HG02571 (cell line): Measurements from ENCODE around the gene SNCA.

Source experiments
- ATAC-seq: cut with Tn5 transposase; IDR thresholded peaks from one replicate; pipeline ENCODE4 v1.9.1; 2021; ENCODE audit warnings: mild to moderate bottlenecking, moderate library complexity; ENCODE audit not compliant: unreplicated experiment

SNCA gene

DNA sequence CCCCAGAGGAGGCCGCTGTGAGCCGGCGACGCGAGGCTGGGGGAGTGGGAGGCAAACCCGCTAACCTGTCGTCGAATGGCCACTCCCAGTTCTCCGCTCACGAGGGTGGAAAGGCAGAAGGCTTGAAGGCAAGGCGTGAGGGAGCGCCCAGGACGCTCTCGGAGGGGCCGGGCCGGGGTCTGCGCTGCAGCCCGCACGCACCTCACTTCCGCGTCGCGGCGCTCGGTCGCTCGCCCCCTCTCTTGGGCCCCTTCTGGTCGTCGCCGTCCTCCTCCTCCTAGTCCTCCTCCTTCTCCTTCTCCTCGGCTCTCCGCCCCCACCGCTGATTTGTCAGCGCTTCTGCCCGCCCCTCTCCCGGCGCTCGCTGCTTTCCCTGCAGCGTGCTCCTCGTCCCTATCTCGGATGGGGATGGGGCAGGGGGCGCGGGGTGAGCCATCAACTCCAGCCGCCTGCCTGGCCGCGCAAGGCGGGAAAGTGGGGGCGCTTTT lies at the start of gene SNCA:
SNCA (minus strand) TSS at position 265 of the 488 bp plus-strand sequence. CDS start 1,494 bp downstream, outside the sequence.
- ATAC-seq: no peak

DNA sequence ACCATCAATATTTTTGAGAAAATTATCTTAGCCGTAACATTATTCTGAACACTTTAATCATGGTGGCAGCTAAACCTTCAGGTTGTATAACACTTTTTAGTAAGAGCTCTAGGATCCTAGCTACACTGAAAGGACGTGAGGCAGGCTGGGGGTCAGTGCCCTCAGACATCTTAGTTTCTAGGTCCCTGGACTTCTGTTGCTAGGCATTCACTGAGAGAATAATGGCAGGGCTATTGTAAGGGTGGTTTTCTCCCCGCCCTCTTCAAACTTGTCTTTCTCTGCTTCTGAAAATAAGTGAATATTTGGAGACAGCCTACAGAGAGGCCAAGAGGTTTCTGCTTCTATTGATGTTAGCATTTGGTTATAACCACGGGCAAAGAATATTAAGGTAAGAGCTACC lies 42.3 kb upstream of the SNCA start:
- no peak for ATAC-seq

DNA sequence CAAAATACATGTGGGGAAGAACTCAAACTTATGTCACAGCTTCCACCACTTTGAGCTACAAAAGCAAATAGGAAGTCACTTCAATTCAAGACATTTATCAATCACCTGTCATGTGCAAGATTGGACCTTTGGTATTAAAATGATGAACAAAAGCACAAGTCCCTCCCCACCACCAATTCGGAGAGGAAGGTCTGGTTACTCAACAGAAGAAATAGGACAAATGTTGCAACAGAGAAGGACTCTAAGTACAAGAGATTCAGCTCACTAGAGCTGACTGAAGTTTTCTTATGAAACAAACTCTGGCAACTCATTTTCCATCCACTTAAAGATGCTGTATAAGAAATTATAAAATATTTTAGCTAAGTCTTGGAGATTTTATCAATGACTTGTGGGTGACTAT lies 41.6 kb upstream of the SNCA start:
- no peak for ATAC-seq

GRCh38 chr4:89876548-89876947 lies 39.6 kb upstream of the SNCA start:
- no peak for ATAC-seq

- ATAC-seq: no peak
Observed at GRCh38 chr4:89871211-89871610, 34.2 kb upstream of the SNCA start.

- ATAC-seq: no peak
Observed at GRCh38 chr4:89868999-89869589, 32.1 kb upstream of the SNCA start.

DNA sequence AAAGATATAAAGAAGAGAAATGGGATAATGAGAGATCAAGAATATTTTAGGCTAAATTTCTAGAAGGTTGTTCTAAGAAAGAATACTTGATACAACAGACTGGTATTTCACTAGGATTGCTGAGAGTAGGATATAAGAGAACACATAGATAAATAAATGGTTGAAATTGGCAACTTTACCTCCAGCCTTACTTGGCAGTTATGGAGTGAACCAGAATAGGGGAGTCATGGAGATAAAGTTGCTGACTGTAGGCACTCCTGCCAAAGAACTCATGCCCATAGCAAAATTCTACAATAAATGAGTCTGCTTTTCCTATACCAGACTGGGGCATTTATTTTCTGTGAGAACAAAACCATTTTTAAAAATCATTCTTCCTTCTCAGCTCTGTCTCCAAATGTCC lies 31.3 kb upstream of the SNCA start:
- no peak for ATAC-seq

GRCh38 chr4:89863533-89863932 lies 26.6 kb upstream of the SNCA start:
- ATAC-seq: no peak

GRCh38 chr4:89860971-89861370 lies 24.0 kb upstream of the SNCA start:
- no peak for ATAC-seq

GRCh38 chr4:89855236-89855635 lies 18.3 kb upstream of the SNCA start:
- ATAC-seq: no peak

DNA sequence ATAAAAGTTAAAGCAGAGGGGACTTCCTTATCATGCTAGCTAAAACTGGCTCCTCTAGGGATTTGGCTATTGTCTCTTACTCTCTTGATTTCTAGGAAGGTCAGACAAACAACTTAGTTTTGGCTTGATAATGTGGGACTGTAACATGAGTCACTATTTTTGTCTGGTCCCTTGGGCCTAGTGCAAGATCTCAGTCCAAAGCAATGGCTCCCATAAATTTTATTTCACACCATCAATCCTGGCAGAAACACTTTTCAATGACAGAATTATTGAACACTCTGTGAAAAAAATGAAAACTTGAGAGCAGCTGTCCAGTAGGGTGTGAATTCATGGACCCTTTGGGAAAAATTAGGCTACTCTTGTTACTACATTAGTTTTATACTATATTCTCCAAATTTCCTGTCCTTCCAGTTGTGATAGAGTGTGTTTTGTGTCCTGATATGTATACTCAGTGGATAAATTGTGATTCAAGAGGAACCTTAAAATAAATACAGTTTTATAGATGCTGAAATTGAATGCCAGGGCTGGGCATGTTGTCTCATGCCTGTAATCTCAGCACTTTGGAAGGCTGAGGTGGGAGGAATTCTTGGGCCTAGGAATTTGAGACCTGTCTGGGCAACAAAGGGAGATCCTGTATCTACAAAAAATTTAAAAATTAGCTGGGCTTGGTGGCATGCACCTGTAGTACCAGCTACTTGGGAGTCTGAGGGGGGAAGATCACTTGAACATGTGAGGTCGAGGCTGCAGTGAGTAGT lies 10.8 kb upstream of the SNCA start:
- no peak for ATAC-seq

GRCh38 chr4:89839558-89839957 lies 2.6 kb upstream of the SNCA start:
- ATAC-seq: no peak

GRCh38 chr4:89837993-89838390 lies 1.0 kb upstream of the SNCA start:
- ATAC-seq: no peak

- no peak for ATAC-seq
Observed at GRCh38 chr4:89837385-89837992, 528 bp upstream of the SNCA start.

- no peak for ATAC-seq
Observed at GRCh38 chr4:89836031-89836745, 773 bp downstream of the SNCA start.

- no peak for ATAC-seq
Observed at GRCh38 chr4:89835413-89835812, 1.5 kb downstream of the SNCA start.

- ATAC-seq: no peak
Observed at GRCh38 chr4:89834486-89835209, 2.3 kb downstream of the SNCA start.

DNA sequence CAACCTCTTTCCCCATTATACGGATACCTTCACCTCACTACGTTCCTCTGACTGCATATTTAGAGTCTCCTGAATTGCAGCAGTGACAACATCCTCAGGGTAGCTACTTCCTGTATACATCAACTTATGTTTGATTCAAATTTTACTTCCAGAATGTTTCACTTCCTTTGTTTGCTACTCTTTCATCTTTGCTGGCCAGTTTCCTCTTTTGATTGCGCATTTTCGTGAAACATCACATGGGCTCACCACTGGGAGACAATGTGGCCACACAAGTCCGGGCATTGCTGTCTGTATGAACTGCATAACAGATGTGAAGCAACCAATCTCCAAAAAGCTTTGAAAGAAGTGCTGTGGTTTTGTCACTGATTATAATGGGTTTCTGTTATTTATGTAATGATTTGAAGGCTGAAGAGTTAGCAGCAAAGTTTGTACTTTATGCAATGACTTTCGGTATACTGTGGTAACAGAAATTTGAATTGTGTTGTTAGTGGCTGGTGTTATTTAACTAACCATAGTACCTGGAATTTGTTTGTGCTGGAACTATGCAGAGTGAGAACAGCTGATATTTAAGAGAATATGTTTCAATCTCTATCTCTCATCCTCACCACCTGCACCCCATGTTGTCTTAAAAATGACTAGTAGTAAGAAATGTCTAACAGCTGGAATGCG lies 7.4 kb downstream of the SNCA start:
- ATAC-seq: peak; percentile 58

GRCh38 chr4:89823416-89823815 lies 13.5 kb downstream of the SNCA start:
- ATAC-seq: no peak

DNA sequence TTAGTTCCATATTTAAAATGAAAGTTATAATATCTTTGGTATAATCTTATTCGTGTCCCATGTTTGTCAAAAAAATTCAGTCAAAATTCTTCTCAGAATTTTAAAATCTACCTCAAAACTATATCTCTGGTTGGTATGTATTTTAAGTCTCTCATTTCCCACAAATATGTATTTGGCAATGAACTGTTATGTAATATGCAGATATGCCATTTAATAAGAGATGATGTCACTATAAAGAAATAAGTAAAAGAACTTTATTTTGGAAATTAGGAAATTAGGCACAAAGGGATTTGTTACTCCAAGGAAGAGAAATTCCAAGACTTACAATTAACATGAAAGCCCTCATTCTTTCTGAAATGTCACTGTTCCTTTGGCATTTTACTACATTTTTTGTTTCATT lies 15.3 kb downstream of the SNCA start:
- no peak for ATAC-seq
